NCI-H2029 (cell line): ENCODE results near the gene ZRANB3.
"Not testable (repeated sequence)": the region's sequence is repeated elsewhere in the genome, so short reads cannot be mapped to it uniquely, and the experiment has no call there.

Experiments
- DNase-seq: peaks from one replicate; lab custom pipeline; 2025; lab: John Stamatoyannopoulos, UW

Gene ZRANB3

GRCh38 chr2:135327146-135327545 lies 203.9 kb downstream of the ZRANB3 start:
- DNase-seq, result no peak

- DNase-seq, result no peak
These were observed 210.3 kb downstream of the ZRANB3 start for GRCh38 chr2:135320465-135321355.

- no peak for DNase-seq
These were observed 212.2 kb downstream of the ZRANB3 start for GRCh38 chr2:135318808-135319207.

- no peak for DNase-seq
These were observed 213.6 kb downstream of the ZRANB3 start for GRCh38 chr2:135317375-135317774.

GRCh38 chr2:135311962-135312361 lies 219.1 kb downstream of the ZRANB3 start:
- DNase-seq, result no peak

GRCh38 chr2:135311268-135311667 lies 219.8 kb downstream of the ZRANB3 start:
- DNase-seq, result no peak

- no peak for DNase-seq
These were observed 226.3 kb downstream of the ZRANB3 start for GRCh38 chr2:135304694-135305093.

GRCh38 chr2:135299658-135300244 lies 231.3 kb downstream of the ZRANB3 start:
- no peak for DNase-seq

GRCh38 chr2:135299165-135299564 lies 231.9 kb downstream of the ZRANB3 start:
- no peak for DNase-seq

- DNase-seq, result not testable (repeated sequence)
These were observed 243.9 kb downstream of the ZRANB3 start for GRCh38 chr2:135287121-135287520.

- no peak for DNase-seq
These were observed 245.6 kb downstream of the ZRANB3 start for GRCh38 chr2:135285391-135285790.

- DNase-seq, result no peak
These were observed 249.6 kb downstream of the ZRANB3 start for GRCh38 chr2:135281379-135281778.

- DNase-seq, result no peak
These were observed 251.8 kb downstream of the ZRANB3 start for GRCh38 chr2:135279209-135279608.

GRCh38 chr2:135276525-135276924 lies 254.5 kb downstream of the ZRANB3 start:
- DNase-seq, result no peak

GRCh38 chr2:135271006-135271405 lies 260.0 kb downstream of the ZRANB3 start:
- no peak for DNase-seq

GRCh38 chr2:135265960-135266490 lies 265.0 kb downstream of the ZRANB3 start:
- DNase-seq, result no peak

GRCh38 chr2:135259123-135259522 lies 271.9 kb downstream of the ZRANB3 start:
- DNase-seq, result no peak

GRCh38 chr2:135258193-135258592 lies 272.8 kb downstream of the ZRANB3 start:
- DNase-seq, result no peak

GRCh38 chr2:135257383-135258090 lies 273.5 kb downstream of the ZRANB3 start:
- no peak for DNase-seq

GRCh38 chr2:135256531-135257260 lies 274.3 kb downstream of the ZRANB3 start:
- DNase-seq, result no peak

GRCh38 chr2:135255208-135255607 lies 275.8 kb downstream of the ZRANB3 start:
- DNase-seq, result no peak
